PC-9 (cell line): ENCODE results near the gene SYNJ1.

ENCODE experiments used
- CTCF ChIP-seq: fragments of 200-600 bp; sonication (generic); conservative IDR thresholded peaks from 2 replicates; pipeline ENCODE4 v1.6.1; 2017; ENCODE audit warnings: mixed run types, antibody characterized with exemption, mild to moderate bottlenecking, moderate library complexity
- EZH2 ChIP-seq: fragments of 200-600 bp; sonication (generic); IDR thresholded peaks from 2 replicates; pipeline ENCODE4 v1.8.0; 2017; ENCODE audit warnings: antibody characterized with exemption, low read depth

DNA sequence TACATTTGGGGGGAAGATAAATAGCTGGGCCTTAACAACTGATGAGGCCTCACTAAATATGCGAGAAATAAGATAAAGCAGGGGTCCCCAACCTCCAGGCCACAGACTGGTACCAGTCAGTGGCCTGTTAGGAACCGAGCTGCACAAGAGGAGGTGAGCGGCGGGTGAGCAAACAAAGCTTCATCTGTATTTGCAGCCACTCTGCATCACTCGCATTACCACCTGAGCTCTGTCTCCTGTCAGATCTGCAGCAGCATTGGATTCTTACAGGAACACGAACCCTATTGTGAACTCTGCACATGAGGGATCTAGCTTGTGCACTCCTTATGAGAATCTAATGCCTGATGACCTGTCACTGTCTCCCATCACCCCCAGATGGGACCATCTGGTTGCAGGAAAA lies 48.9 kb upstream of the SYNJ1 start:
- TF ChIP-seq EZH2 (no peak), CTCF (no peak)
